Measurements from ENCODE around the gene GPR87.

- TF ChIP-seq CTCF (conservative IDR thresholded peaks at IDR 0.05; ENCODE audit: low read depth, low read length) (no peak), EZH2 (IDR thresholded peaks at IDR 0.05; ENCODE audit: borderline replicate concordance, low read depth, low read length, poor library complexity, severe bottlenecking) (no peak)
Observed at GRCh38 chr3:151278230-151278629, 38.4 kb downstream of the GPR87 start, which contains the start of gene P2RY14.
